ENCODE data around the gene FAXDC2. TPM values are rescaled to one million over a fixed set of nuclear protein-coding genes. Genes with fewer than 3 reads are reported as not detected.

FAXDC2 gene
- total and polyA plus RNA-seq, 2 of the 13 experiments (the other 11 are each of a cell fraction or from before 2014, with no cell fraction given), result 4.7 to 58.8 TPM

- TF ChIP-seq ZHX2 (IDR thresholded peaks at IDR 0.05; ENCODE audit: low read depth) (no peak), ZHX2 (CRISPR knock-in tag; IDR thresholded peaks at IDR 0.05; ENCODE audit: borderline replicate concordance) (no peak), DDIT3 (CRISPR knock-in tag; IDR thresholded peaks at IDR 0.05) (no peak), MYPOP (CRISPR knock-in tag; IDR thresholded peaks at IDR 0.05) (no peak), ZFAT (CRISPR knock-in tag; conservative IDR thresholded peaks at IDR 0.05) (no peak), ZNF296 (CRISPR knock-in tag; conservative IDR thresholded peaks at IDR 0.05) (no peak), FOXA1 (IDR thresholded peaks at IDR 0.05) (no peak), FOXA1 (CRISPR knock-in tag; IDR thresholded peaks at IDR 0.05) (no peak), ZNF782 (CRISPR knock-in tag; IDR thresholded peaks at IDR 0.05; ENCODE audit: borderline replicate concordance) (no peak), GLMP (CRISPR knock-in tag; IDR thresholded peaks at IDR 0.05; ENCODE audit: borderline replicate concordance) (no peak), ZNF800 (CRISPR knock-in tag; IDR thresholded peaks at IDR 0.05) (no peak), ELF3 (CRISPR knock-in tag; IDR thresholded peaks at IDR 0.05) (peak; percentile 22; the same call in 1 of the 2 replicates), NCOA5 (CRISPR knock-in tag; IDR thresholded peaks at IDR 0.05) (no peak), ATF3 (CRISPR knock-in tag; IDR thresholded peaks at IDR 0.05) (no peak), ZNF775 (CRISPR knock-in tag; IDR thresholded peaks at IDR 0.05; ENCODE audit: borderline replicate concordance) (no peak), ZNF572 (CRISPR knock-in tag; IDR thresholded peaks at IDR 0.05) (no peak), IRF2 (CRISPR knock-in tag; IDR thresholded peaks at IDR 0.05) (no peak), KMT2A (CRISPR knock-in tag; IDR thresholded peaks at IDR 0.05) (peak; percentile 59), E2F5 (CRISPR knock-in tag; conservative IDR thresholded peaks at IDR 0.05) (no peak), ZNF260 (CRISPR knock-in tag; IDR thresholded peaks at IDR 0.05; ENCODE audit: borderline replicate concordance, low read depth) (no peak)
Measured at GRCh38 chr5:154860123-154860522, 9.7 kb upstream of the FAXDC2 start (continued).

Measured in HepG2 (cell line).